CD14-positive monocyte (primary cell): ENCODE measurements around the gene EML4. TPM values are rescaled to one million over a fixed set of nuclear protein-coding genes. Genes with fewer than 3 reads are reported as not detected.
A peak's percentile ranks its signal among the peaks of the same experiment; 100 is the strongest.
"Not testable (repeated sequence)": the region's sequence is repeated elsewhere in the genome, so short reads cannot be mapped to it uniquely, and the experiment has no call there.

ENCODE experiments used
- DNase-seq, 3 donors: peaks; one replicate each; pipeline ENCODE4 v3.0.0-alpha.2; 2011 to 2022
- H2AFZ ChIP-seq: 2 replicates; pipeline ENCODE4 v1.6.0; 2012; ENCODE audit warnings: mild to moderate bottlenecking, low read depth, low read length, inconsistent platforms; ENCODE audit not compliant: insufficient read depth, poor library complexity, severe bottlenecking
- H3K27ac ChIP-seq, 2 donors: 1 replicate in 1 of 2; 2 replicates in 1 of 2; pipeline ENCODE4 v1.5.1; 2012 to 2013; ENCODE audit warnings: low read length in 2 of 2, control low read depth in 1 of 2, inconsistent platforms in 1 of 2, low read depth in 1 of 2, mild to moderate bottlenecking in 1 of 2
- H3K27me3 ChIP-seq, 2 donors: one replicate each; pipeline versions ENCODE4 v1.6.0 to v1.6.1; 2011 to 2013; ENCODE audit warnings: low read length in 2 of 2; ENCODE audit not compliant: control insufficient read depth in 2 of 2, insufficient read depth in 2 of 2
- H3K36me3 ChIP-seq, 2 donors: replicated peaks in 1 of 2; 1 replicate in 1 of 2; 2 replicates in 1 of 2; pipeline versions ENCODE4 v1.5.1 to v1.6.1; 2012 to 2013; ENCODE audit warnings: low read length in 2 of 2, control low read depth in 1 of 2, inconsistent platforms in 1 of 2, mild to moderate bottlenecking in 1 of 2; ENCODE audit not compliant: insufficient read depth in 2 of 2, control insufficient read depth in 1 of 2
- H3K4me1 ChIP-seq, 2 donors: 1 replicate in 1 of 2; 2 replicates in 1 of 2; pipeline versions ENCODE4 v1.5.1 to v1.6.1; 2012 to 2013; ENCODE audit warnings: low read length in 2 of 2, control low read depth in 1 of 2, inconsistent platforms in 1 of 2, mild to moderate bottlenecking in 1 of 2, moderate library complexity in 1 of 2; ENCODE audit not compliant: insufficient read depth in 2 of 2, control insufficient read depth in 1 of 2
- H3K4me2 ChIP-seq: replicated peaks from 2 replicates; pipeline ENCODE3; 2012; ENCODE audit warnings: low read length, moderate library complexity, mild to moderate bottlenecking; ENCODE audit not compliant: poor library complexity, severe bottlenecking; ENCODE audit errors: extremely low read depth
- H3K4me3 ChIP-seq, 3 experiments: fragments of 200-600 bp in 1 of 3; sonication (generic) in 1 of 3; replicated peaks in 1 of 3; 1 replicate in 2 of 3; 2 replicates in 1 of 3; pipeline ENCODE4 v1.5.1; 2011 to 2013; ENCODE audit warnings: low read length in 3 of 3, mild to moderate bottlenecking in 3 of 3, control low read depth in 2 of 3, low read depth in 2 of 3, inconsistent platforms in 1 of 3, moderate library complexity in 1 of 3
- H3K79me2 ChIP-seq: 2 replicates; pipeline ENCODE4 v1.6.0; 2012; ENCODE audit warnings: mild to moderate bottlenecking, control low read depth, inconsistent platforms, low read length, moderate library complexity; ENCODE audit not compliant: insufficient read depth
- H3K9ac ChIP-seq: 2 replicates; pipeline ENCODE4 v1.6.0; 2017; ENCODE audit warnings: low read length, mild to moderate bottlenecking; ENCODE audit not compliant: insufficient read depth, poor library complexity, severe bottlenecking
- H3K9me3 ChIP-seq, 2 donors: replicated peaks in 1 of 2; 1 replicate in 1 of 2; 2 replicates in 1 of 2; pipeline versions ENCODE4 v1.5.1 to v1.6.1; 2012 to 2013; ENCODE audit warnings: low read length in 2 of 2, control low read depth in 1 of 2; ENCODE audit not compliant: control insufficient read depth in 1 of 2, insufficient read depth in 1 of 2
- H4K20me1 ChIP-seq: 2 replicates; pipeline ENCODE4 v1.6.0; 2012; ENCODE audit warnings: mild to moderate bottlenecking, low read length, control low read depth, moderate library complexity; ENCODE audit not compliant: insufficient read depth
- H3K27ac Mint-ChIP-seq, 7 donors: one replicate each; pipeline ENCODE4 v1.8.0; 2020; ENCODE audit warnings: mild to moderate bottlenecking in 7 of 7, mixed read lengths in 7 of 7, moderate library complexity in 6 of 7, inconsistent platforms in 2 of 7
- H3K27me3 Mint-ChIP-seq, 3 donors: one replicate each; pipeline ENCODE4 v1.8.0; 2021 to 2022; ENCODE audit warnings: low read depth in 3 of 3, mild to moderate bottlenecking in 3 of 3, mixed read lengths in 3 of 3, moderate library complexity in 3 of 3, inconsistent platforms in 1 of 3
- H3K36me3 Mint-ChIP-seq, 2 donors: one replicate each; pipeline ENCODE4 v1.8.0; 2020; ENCODE audit warnings: mixed read lengths in 2 of 2, inconsistent platforms in 1 of 2, mild to moderate bottlenecking in 1 of 2
- H3K4me1 Mint-ChIP-seq: one replicate; pipeline ENCODE4 v1.8.0; 2020; ENCODE audit warnings: mild to moderate bottlenecking, mixed read lengths
- H3K4me3 Mint-ChIP-seq, 2 donors: one replicate each; pipeline ENCODE4 v1.8.0; 2020; ENCODE audit warnings: mild to moderate bottlenecking in 2 of 2, mixed read lengths in 2 of 2, moderate library complexity in 1 of 2
- H3K9me3 Mint-ChIP-seq, 7 donors: one replicate each; pipeline ENCODE4 v1.8.0; 2020 to 2022; ENCODE audit warnings: mixed read lengths in 7 of 7, mild to moderate bottlenecking in 6 of 7, moderate library complexity in 6 of 7, inconsistent platforms in 2 of 7
- CTCF ChIP-seq: fragments of 200-600 bp; IDR thresholded peaks from one replicate; pipeline ENCODE4 v1.8.0; 2022; ENCODE audit warnings: antibody characterized with exemption, mild to moderate bottlenecking
- WGBS: methylation state at CpG from one replicate; pipeline ENCODE4 v1.1.5; 2013; ENCODE audit warnings: missing lambda C conversion rate; ENCODE audit not compliant: insufficient coverage; 5-methylcytosine and 5-hydroxymethylcytosine counted together
- intact Hi-C, 2 donors: fragments of 100-400 bp; cut with micrococcal nuclease; formaldehyde crosslinking; loops; one replicate each; pipeline versions ENCODE4 v1.15.0 to v1.15.1; 2023
- polyA plus RNA-seq, 3 donors: library from polyadenylated mRNA; depleted of rRNA in 1 of 3; unstranded in 2 of 3; stranded (reverse) in 1 of 3; fragments of 300-500 nt in 2 of 3; fragments of >200 nt in 1 of 3; fragmentation: Illumina TruSeq in 2 of 3; gene quantifications; 1 replicate in 2 of 3; 2 replicates in 1 of 3; pipeline ENCODE4 v1.2.3, GENCODE V29; 2012 to 2021

EML4 gene
- polyA plus RNA-seq, 3 donors: 11.5 to 24.3 (median 15.0) TPM

GRCh38 chr2:42125841-42126594 lies 43.1 kb upstream of the EML4 start:
- no peak for TF ChIP-seq CTCF
- Histone ChIP-seq H3K27me3 (peaks cover 33 to 37% of the 10 kb centered on the region in 2 donors), H3K9ac (no peak overlapping the region), H3K4me3 (peak overlapping the region in 1 of 3 experiments; percentile 9), H3K27ac (no peak overlapping the region), H2AFZ (no peak overlapping the region), H3K36me3 (no peaks in the 10 kb centered on the region), H3K79me2 (no peaks in the 10 kb centered on the region), H3K9me3 (no peaks in the 10 kb centered on the region), H4K20me1 (no peaks in the 10 kb centered on the region), H3K4me2 (peak overlapping the region; percentile 23), H3K4me1 (peaks cover 40 to 55% of the 10 kb centered on the region in 2 donors)
- peaks cover 58% of the 10 kb centered on the region for H3K4me1 Mint-ChIP-seq
- H3K27ac Mint-ChIP-seq: peak overlapping the region in 4 of 7 donors; percentile 68 to 83 (median 76)
- peaks cover 4 to 19% (median 10%) of the 10 kb centered on the region in 7 donors for H3K9me3 Mint-ChIP-seq
- H3K27me3 Mint-ChIP-seq: peaks cover 42 to 52% (median 46%) of the 10 kb centered on the region in 3 donors
- peak overlapping the region in 1 of 2 donors; percentile 76 for H3K4me3 Mint-ChIP-seq
- H3K36me3 Mint-ChIP-seq: peaks cover 2 to 3% of the 10 kb centered on the region in 2 donors
- 58% methylated on average over 5 of the region's 10 CpGs for WGBS
- DNase-seq: peak in 2 of 3 donors; percentile 27 to 82
- intact Hi-C loops: loop anchor here (5.0 kb wide), 2 partner anchors 36 to 41 kb away; partner anchors contain the start of gene EML4 (in 1 of the 2)

- not testable (repeated sequence) for H3K4me2 ChIP-seq, H3K9ac ChIP-seq
These were observed 42.3 kb upstream of the EML4 start for GRCh38 chr2:42126873-42127272.

More at GRCh38 chr2:42126873-42127272, 42.3 kb upstream of the EML4 start:
- 47% methylated on average over 6 of the region's 10 CpGs for WGBS
- not testable (repeated sequence) for H3K27ac ChIP-seq, H3K4me3 ChIP-seq, H3K36me3 Mint-ChIP-seq, H3K36me3 ChIP-seq, H2AFZ ChIP-seq, DNase-seq, H3K27ac Mint-ChIP-seq, H3K79me2 ChIP-seq, H3K9me3 ChIP-seq, H4K20me1 ChIP-seq
- H3K9me3 Mint-ChIP-seq: peaks cover 0 to 11% (median 4%) of the 10 kb centered on the region in 7 donors
- Histone ChIP-seq H3K4me1 (peaks cover 40 to 55% of the 10 kb centered on the region in 2 donors), H3K27me3 (peaks cover 40 to 41% of the 10 kb centered on the region in 2 donors)
- peak overlapping the region in 1 of 2 donors; percentile 59 for H3K4me3 Mint-ChIP-seq
- H3K4me1 Mint-ChIP-seq: peaks cover 60% of the 10 kb centered on the region
- intact Hi-C loops: loop anchor here (5.0 kb wide), 2 partner anchors 35 to 40 kb away; partner anchors contain the start of gene EML4 (in 1 of the 2)
- peaks cover 46 to 59% (median 53%) of the 10 kb centered on the region in 3 donors for H3K27me3 Mint-ChIP-seq
